G401 (cell line): Measurements from ENCODE around the gene RNASEL. TPM values are rescaled to one million over a fixed set of nuclear protein-coding genes. Genes with fewer than 3 reads are reported as not detected.

Experiments
- total RNA-seq: library from RNA; depleted of rRNA; stranded (reverse); fragments of >200 nt; shearing (Covaris generic); gene quantifications from 2 replicates; pipeline ENCODE4 v1.2.3, GENCODE V29; 2014; rRNA removed

RNASEL gene
- total RNA-seq, 1 experiment from 2014 or later, result not detected

Other genes starting within 250 kb of the RNASEL start
- 862 and 1,000 TPM in 2 replicates for gene GLUL, start 197.5 kb downstream of the RNASEL start, total RNA-seq
- gene TEDDM1, start 188.6 kb downstream of the RNASEL start, total RNA-seq, result not detected in 2 replicates
- gene RGSL1, start 139.1 kb downstream of the RNASEL start, total RNA-seq, result not detected in 2 replicates
- gene RGS16, start 15.1 kb upstream of the RNASEL start, total RNA-seq, result not detected in 2 replicates
- not detected in 2 replicates for gene RGS8, start 95.3 kb upstream of the RNASEL start, total RNA-seq
- not detected in 2 replicates for gene NPL, start 200.5 kb upstream of the RNASEL start, total RNA-seq